ENCODE data around the gene SCAF4.

GRCh38 chr21:31731056-31731856 is 662 bp downstream of the SCAF4 start:
- TF ChIP-seq CTCF (IDR thresholded peaks at IDR 0.05; ENCODE audit: low read length) (peak; percentile 9; the same call in 1 of the 2 replicates), EZH2 (IDR thresholded peaks at IDR 0.05; ENCODE audit: borderline replicate concordance, low read length) (no peak)
